Activated gamma-delta T cell (primary cell): ENCODE results near the gene FAM3D.

Experiments used
- DNase-seq: peaks from one replicate; lab custom pipeline; 2025; lab: John Stamatoyannopoulos, UW

FAM3D gene

DNA sequence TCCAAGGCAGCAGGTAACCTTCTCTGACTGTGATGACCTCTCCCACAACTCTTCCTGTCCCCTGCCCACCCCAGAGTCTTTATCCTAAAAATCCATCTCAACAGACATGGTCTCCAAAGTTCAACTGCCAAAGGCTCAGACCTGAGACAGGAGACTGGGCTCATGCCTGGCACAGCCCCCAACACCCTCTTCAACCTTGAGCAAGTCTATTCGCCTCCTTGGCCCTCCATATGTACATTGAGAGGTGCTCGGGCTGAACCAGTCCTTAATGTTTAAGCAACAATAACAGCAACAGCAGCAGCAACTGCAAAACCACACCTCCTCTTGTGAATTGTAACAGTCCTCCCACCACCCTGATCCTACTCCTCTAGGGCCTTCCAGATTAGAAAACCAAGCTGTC lies 9.9 kb downstream of the FAM3D start:
- DNase-seq = no peak

- DNase-seq = no peak
Measured at GRCh38 chr3:58654466-58654865, 12.1 kb downstream of the FAM3D start.

DNA sequence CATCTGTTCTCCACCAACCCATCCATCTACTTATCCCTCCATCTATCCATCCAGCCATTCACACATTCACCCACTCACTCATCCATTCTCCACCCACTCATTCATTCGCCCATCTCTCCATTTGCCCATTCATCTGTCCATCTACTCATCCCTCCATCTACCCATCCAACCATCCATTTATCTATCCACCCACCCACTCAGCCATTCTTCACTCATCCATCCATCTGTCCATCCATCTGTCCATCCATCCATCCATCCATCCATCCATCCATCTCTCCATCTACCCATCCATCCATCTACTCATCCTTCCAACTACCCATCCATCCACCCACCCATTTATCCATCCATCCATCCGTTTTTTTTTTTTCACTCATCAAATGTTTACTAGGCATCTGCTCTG lies 13.9 kb downstream of the FAM3D start:
- no peak for DNase-seq

DNA sequence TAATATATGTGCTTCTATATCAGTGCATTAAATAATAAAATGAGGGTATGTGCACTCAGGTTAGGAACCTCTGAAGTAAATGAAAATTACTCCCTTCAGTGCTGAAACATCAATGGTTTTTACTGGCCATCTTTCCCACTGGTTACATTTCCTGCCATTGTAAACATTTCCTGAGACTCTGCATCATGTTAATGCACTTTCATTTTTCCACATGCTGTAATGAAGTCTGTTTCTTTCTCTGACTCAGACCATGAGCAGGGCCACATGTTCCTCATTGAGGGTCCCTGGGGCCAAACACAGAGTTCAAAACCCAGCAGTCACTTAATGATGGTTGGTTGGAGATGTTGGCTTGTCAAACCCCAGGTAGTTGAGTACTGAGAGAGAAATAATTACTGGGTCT lies 15.3 kb downstream of the FAM3D start:
- no peak for DNase-seq

- DNase-seq = no peak
Measured at GRCh38 chr3:58647381-58648141, 19.0 kb downstream of the FAM3D start.

DNA sequence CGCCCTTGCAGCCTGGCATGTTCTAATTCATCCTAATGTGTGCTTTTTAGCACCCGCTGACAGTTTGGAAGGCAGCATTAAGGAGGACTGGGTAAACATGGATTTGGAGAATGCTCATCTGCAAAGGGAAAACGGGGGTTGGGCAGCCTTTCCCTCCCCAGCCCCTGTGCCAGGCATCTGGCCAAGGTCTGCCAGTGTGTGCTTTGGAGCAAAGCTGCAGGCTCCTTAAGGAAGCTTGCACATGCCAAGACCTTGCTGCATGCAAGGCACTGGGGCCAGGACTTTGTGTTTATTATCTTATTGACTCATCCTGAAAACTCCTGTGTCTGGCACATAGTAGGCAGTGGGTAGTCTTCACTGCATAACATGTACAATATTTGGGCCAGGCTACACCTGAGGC lies 20.1 kb downstream of the FAM3D start:
- no peak for DNase-seq

- no peak for DNase-seq
Measured at GRCh38 chr3:58645726-58646125, 20.8 kb downstream of the FAM3D start.

DNA sequence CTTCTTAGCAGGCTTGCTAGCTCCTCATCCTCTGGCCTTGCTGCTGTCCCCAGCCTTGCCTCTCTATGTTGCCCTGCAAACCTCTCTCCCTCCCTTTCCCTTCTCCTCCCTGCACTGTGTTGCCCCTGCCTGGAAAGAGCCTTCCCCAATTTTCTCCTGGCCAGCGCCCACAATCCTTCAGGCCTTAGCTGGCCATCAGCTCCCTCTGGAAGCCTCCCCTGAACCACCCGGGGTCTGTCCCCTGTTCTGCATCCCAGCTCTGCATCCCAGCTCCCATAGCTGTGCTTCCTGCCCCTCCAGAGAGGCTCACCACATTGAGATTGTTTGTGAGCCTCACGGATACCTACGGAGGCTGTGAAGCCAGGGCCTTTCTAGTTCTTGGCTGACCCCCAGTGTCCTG lies 23.7 kb downstream of the FAM3D start:
- no peak for DNase-seq

GRCh38 chr3:58640700-58641372 lies 25.7 kb downstream of the FAM3D start:
- DNase-seq = no peak

DNA sequence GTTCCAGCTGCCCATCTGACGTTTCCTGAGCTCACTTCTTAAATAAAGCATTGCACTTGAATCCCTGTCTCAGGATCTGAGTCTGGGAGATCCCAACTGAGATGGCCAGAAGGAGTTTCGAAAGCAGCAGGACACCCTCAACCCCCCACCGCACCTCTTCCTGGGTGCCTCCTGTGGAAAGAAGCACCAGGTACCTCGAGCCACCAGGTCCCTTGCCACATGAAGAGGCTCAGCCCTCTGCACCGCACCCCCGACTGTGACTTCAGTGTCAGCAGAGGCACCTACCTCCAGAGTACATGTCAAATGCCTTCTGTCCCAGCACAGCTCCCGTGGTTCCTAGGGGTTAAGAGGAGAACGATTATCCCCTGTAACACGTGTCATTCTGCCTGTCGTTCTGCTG lies 26.7 kb downstream of the FAM3D start:
- DNase-seq = no peak

GRCh38 chr3:58639001-58639400 lies 27.6 kb downstream of the FAM3D start:
- DNase-seq = no peak

DNA sequence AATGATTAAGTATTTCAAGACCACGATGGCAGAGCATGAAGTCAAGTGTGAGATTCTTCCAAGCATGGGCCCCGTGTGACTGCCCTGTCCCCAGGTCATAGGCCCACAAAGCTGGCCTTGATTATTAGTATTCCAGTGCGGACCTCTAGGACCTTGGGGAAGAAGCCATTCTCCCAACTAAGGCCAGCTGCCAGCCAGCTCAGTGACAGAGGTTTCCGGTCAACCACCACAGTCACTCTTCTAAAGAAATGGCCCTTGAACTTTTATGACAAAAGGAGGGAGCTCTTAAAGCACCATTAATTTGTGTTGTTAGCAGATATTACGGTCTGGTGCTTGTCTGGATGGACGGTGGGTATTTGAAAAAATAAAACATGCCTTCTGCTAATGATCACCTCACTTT lies 28.0 kb downstream of the FAM3D start:
- no peak for DNase-seq

GRCh38 chr3:58637509-58637908 lies 29.1 kb downstream of the FAM3D start:
- no peak for DNase-seq

DNA sequence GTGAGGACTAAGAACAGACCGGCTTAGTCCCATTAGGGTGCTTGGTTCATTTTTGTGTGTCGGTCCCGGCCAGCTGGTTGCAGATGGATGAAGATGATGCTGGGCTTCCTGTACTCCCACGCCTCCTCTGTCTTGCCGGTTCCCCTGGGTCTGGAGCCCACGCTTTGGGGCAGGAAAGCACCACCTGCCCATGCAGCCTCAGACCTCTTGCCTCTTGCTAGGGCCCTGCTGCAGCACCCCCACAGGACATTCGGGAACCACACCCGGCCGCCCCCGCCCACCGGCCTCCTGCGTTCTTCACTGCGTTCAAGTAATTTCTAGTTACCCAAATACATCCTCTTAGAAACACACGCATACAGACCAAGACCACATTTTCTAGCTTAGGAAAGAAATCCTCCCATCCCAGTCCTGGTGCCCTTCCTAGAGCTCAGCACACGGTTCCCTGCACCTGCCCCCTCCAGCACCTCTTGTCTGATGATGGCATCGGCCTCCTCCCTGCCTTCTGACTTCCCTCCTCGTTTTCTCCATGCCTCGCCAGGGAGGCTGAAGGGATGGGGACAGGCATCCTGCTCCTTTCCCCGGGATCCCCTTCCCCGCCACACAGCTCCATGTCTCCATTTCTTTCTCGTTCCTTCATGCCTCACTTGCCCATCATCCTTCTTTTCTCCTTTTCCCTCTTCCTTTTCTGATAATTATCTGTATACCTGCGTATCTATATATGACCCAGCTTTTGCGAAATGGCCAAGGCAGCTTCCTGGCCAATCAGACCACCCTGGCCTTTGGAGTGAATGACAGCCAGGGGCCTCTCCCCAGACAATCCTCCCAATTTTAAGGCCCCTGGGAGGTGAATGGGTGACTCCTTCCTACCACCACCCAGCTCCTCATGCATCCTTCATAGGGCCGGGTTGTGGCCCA lies 30.9 kb downstream of the FAM3D start:
- no peak for DNase-seq

- DNase-seq = no peak
Measured at GRCh38 chr3:58633157-58633865, 33.3 kb downstream of the FAM3D start.

GRCh38 chr3:58631742-58632141 lies 34.8 kb downstream of the FAM3D start:
- no peak for DNase-seq

- no peak for DNase-seq
Measured at GRCh38 chr3:58630710-58631092, 35.9 kb downstream of the FAM3D start.

DNA sequence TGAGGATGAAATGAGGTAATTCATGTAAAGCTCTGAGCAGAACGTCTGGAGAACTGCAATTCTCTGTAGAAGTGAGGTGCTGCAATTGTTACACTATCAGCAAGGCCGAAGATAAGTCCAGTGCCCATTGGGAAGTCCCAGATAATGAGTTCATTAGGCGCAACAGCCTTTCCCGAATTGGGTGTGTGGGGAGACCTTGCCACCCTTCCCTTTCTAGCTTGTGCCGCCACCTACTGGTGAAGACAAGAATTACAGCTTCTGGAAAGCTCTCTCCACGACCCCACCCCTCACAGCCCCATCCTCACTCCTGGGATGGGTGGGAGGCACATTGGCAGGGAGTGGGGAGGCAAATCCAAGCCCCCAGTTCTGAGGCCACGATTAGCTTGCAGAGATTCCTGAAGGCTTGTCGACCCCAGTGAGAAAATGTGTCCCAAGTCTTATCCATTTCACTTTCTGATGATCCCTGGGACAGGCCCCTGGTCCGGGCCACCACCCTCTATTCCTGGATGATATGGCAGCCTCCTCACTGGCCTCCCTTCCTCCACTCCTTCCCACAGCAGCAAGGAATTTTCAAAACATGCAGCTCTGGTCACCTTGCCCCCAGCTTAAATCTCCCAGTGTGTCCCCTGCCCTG lies 36.4 kb downstream of the FAM3D start:
- no peak for DNase-seq

DNA sequence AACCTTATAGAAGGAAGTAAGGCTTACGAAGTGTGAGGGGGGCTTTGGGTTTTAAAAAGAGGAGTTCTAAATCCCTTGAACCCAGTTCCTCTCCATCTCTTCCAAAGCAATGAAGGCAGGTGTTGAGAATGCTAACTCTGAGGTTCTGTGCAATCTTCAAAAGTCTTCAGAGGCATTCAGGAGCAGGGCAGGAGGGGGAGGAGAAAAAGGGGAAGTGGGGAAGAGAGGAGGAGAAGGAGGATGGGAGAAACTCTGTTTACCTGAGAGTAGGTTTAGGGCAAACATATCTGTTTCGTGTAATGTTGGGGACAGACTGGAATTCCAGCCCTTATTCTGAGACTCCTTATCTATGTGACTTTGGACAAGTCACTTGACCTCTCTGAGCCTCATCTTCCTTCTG lies 36.9 kb downstream of the FAM3D start:
- no peak for DNase-seq

DNA sequence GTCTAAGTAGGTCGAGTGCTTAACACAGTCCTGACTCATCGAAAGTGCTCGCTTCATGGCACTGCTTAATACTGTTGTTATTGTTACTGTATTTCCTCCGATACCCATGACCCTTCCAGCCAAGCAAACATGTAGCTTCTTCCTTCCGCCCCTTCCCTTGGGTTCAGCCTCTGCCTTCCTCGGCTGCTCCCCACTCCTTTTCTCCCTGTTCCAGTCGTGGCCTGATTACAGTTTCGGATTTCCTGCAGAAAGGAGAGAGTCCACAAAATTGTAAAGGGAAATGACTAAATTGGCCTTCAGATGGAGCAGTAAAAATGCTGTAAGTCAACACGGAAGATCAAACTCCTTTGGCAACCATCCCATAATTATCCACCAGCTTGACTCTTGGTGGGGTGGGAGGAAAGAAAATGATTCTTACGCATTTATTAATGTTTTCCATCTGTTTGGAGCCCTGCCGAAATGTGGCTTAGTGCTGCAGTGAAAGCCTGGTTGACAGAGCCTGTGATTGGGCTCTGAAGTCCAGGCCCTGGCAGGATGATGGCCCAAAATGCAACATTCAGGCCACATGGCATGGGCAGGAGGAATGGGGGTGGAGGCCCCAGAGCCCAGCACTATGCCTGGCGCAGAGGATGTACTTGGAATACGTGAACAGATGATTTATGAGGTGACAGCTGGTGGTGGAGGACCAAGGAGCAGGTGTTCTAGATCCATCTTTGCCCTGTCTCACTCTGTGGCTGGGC lies 37.6 kb downstream of the FAM3D start:
- no peak for DNase-seq

- no peak for DNase-seq
Measured at GRCh38 chr3:58627941-58628340, 38.6 kb downstream of the FAM3D start.
